Cardiac muscle cell (in vitro differentiated cells and primary cell): ENCODE measurements around the gene PCK1. TPM values are rescaled to one million over a fixed set of nuclear protein-coding genes. Genes with fewer than 3 reads are reported as not detected.

Experiments used
- DNase-seq, 2 donors: peaks; one replicate each; pipeline versions ENCODE4 v3.0.0 to v3.0.0-alpha.2; 2010 to 2017; ENCODE audit warnings: low read depth in 1 of 2, low spot score in 1 of 2
- H3K27ac ChIP-seq: fragments of 200-600 bp; sonication (generic); 2 replicates; pipeline ENCODE4 v1.5.1; 2016
- H3K27me3 ChIP-seq: fragments of 200-600 bp; sonication (generic); 2 replicates; pipeline ENCODE4 v1.6.0; 2016; ENCODE audit warnings: control low read depth
- H3K36me3 ChIP-seq: fragments of 200-600 bp; sonication (generic); 2 replicates; pipeline ENCODE4 v1.5.1; 2016; ENCODE audit warnings: control low read depth
- H3K4me1 ChIP-seq: fragments of 200-600 bp; sonication (generic); 2 replicates; pipeline ENCODE4 v1.8.1; 2017; ENCODE audit warnings: low read depth, mild to moderate bottlenecking, mixed run types
- H3K4me3 ChIP-seq: fragments of 200-600 bp; sonication (generic); 2 replicates; pipeline ENCODE4 v1.5.1; 2016; ENCODE audit warnings: mild to moderate bottlenecking
- H3K9me3 ChIP-seq: fragments of 200-600 bp; sonication (generic); 2 replicates; pipeline ENCODE4 v1.5.1; 2017; ENCODE audit warnings: low read depth, mild to moderate bottlenecking, control low read depth
- polyA plus RNA-seq: library from polyadenylated mRNA; unstranded; fragments of >200 nt; fragmentation: Nextera tagmentation; extraction: Ambion mirVana; gene quantifications from 2 replicates; pipeline ENCODE4 v1.2.1, GENCODE V29; 2016
- total RNA-seq: library from RNA; depleted of rRNA; stranded (reverse); fragments of >200 nt; gene quantifications from 2 replicates; pipeline ENCODE4 v1.2.3, GENCODE V29; 2016
- TF ChIP-seq, protein P1 (sequence below): IDR thresholded peaks from 2 replicates; pipeline ENCODE4 v1.5.1; 2012; ENCODE audit warnings: low read depth, mild to moderate bottlenecking, low read length

Gene PCK1
- total and polyA plus RNA-seq, 2 experiments from 2014 or later = 1.6 TPM; not detected in 1

- H3K27ac ChIP-seq = no peak overlapping the region
- H3K4me3 ChIP-seq = no peak overlapping the region
- no peaks in the 10 kb centered on the region for H3K9me3 ChIP-seq
- H3K36me3 ChIP-seq = no peaks in the 10 kb centered on the region
- DNase-seq = no peak
- no peaks in the 10 kb centered on the region for H3K27me3 ChIP-seq
- H3K4me1 ChIP-seq = no peaks in the 10 kb centered on the region
- TF ChIP-seq, protein P1, sequence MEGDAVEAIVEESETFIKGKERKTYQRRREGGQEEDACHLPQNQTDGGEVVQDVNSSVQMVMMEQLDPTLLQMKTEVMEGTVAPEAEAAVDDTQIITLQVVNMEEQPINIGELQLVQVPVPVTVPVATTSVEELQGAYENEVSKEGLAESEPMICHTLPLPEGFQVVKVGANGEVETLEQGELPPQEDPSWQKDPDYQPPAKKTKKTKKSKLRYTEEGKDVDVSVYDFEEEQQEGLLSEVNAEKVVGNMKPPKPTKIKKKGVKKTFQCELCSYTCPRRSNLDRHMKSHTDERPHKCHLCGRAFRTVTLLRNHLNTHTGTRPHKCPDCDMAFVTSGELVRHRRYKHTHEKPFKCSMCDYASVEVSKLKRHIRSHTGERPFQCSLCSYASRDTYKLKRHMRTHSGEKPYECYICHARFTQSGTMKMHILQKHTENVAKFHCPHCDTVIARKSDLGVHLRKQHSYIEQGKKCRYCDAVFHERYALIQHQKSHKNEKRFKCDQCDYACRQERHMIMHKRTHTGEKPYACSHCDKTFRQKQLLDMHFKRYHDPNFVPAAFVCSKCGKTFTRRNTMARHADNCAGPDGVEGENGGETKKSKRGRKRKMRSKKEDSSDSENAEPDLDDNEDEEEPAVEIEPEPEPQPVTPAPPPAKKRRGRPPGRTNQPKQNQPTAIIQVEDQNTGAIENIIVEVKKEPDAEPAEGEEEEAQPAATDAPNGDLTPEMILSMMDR = no peak
Measured at GRCh38 chr20:57555457-57556184, 5.3 kb upstream of the PCK1 start.

DNA sequence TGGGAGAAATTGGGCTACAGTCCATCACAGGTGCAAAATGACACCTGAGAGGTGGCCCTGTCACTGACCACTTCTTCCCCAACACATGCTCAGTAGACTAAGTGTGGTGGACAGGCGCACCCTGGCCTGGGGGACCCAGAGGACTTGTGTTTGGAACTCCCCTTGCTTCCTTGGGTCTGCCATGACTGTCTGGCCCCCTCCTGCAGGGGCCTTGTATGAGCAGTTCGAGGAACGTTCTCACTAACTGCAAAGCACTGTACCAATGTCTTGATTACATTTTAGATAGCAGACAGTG is 4.0 kb upstream of the PCK1 start:
- DNase-seq = no peak
- Histone ChIP-seq H3K4me1 (no peaks in the 10 kb centered on the region), H3K27me3 (no peaks in the 10 kb centered on the region), H3K9me3 (no peaks in the 10 kb centered on the region), H3K36me3 (no peaks in the 10 kb centered on the region), H3K27ac (no peak overlapping the region), H3K4me3 (no peak overlapping the region)
- TF ChIP-seq, protein P1 = no peak

- no peaks in the 10 kb centered on the region for H3K4me1 ChIP-seq
- H3K9me3 ChIP-seq = no peaks in the 10 kb centered on the region
- H3K4me3 ChIP-seq = no peak overlapping the region
- no peak for DNase-seq
- TF ChIP-seq, protein P1 = no peak
- H3K27me3 ChIP-seq = no peaks in the 10 kb centered on the region
- H3K36me3 ChIP-seq = no peaks in the 10 kb centered on the region
- H3K27ac ChIP-seq = no peak overlapping the region
Measured at GRCh38 chr20:57557926-57558613, 2.8 kb upstream of the PCK1 start.

- Histone ChIP-seq H3K9me3 (no peaks in the 10 kb centered on the region), H3K4me3 (no peak overlapping the region), H3K27ac (no peak overlapping the region), H3K36me3 (no peaks in the 10 kb centered on the region), H3K4me1 (no peaks in the 10 kb centered on the region), H3K27me3 (no peaks in the 10 kb centered on the region)
- TF ChIP-seq, protein P1 = no peak
- no peak for DNase-seq
Measured at GRCh38 chr20:57558614-57559288, 2.2 kb upstream of the PCK1 start.

DNA sequence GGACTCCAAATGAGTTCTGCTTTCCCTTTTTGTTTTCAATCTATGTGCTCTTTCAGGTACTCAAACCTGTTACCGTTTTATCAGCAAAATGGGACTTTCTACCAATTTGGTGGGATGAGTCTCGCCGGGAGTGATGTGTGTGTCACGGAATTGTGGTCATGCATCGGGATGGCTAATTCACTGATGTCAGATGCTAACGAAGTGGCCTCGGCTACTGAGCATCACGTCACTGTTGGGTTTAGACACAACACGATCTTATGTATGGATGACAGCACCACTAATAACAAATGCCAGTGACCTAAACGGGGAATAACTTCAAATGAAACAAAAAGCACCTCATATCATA is 1.6 kb upstream of the PCK1 start:
- H3K27me3 ChIP-seq = no peaks in the 10 kb centered on the region
- DNase-seq = no peak
- no peaks in the 10 kb centered on the region for H3K36me3 ChIP-seq
- no peaks in the 10 kb centered on the region for H3K9me3 ChIP-seq
- TF ChIP-seq, protein P1 = no peak
- H3K4me3 ChIP-seq = no peak overlapping the region
- H3K27ac ChIP-seq = no peak overlapping the region
- H3K4me1 ChIP-seq = no peaks in the 10 kb centered on the region
